Brain pericyte (primary cell): ENCODE data around the gene SYCP3.

ENCODE experiments used
- DNase-seq: peaks from one replicate; pipeline ENCODE4 v3.0.0-alpha.2; 2012; ENCODE audit warnings: low read depth, low spot score

Gene SYCP3

DNA sequence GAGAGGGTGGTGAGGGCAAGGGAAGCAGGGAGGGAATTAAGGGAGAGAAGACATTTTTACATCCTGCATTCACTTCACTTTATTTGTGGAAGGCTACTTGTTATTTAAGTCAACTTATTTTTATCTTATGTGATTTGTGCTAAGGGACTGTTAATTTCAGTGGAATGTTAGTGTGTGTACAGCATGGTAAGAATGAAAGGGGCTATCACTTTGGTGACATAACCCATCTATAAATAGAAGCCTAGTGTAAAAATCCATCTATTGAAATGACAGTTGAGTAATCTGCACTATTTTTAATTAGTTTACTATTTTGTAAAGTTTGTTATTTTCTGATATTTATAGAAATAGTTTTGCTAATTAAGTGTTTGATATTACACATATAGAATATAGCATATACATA lies 58.6 kb downstream of the SYCP3 start:
- DNase-seq = no peak

DNA sequence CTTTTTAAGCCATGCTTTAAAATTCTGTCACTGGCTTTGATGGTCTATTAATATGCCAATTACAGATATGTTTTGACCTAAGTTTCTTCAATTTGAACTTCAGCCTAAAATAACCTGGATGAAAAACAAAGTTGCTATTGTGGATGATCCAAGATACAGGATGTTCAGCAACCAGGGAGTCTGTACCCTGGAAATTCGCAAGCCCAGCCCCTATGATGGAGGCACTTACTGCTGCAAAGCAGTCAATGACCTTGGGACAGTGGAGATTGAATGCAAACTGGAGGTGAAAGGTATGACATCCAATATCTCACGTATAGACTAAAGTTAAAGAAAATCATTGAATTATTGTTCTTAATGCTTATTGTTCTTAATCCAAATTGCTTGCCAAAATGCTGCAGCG lies 59.0 kb downstream of the SYCP3 start:
- DNase-seq = no peak
